Neural cell (in vitro differentiated cells): Measurements from ENCODE around the gene ARHGEF38. TPM values are rescaled to one million over a fixed set of nuclear protein-coding genes. Genes with fewer than 3 reads are reported as not detected.

ENCODE experiments used
- H2AFZ ChIP-seq: fragments of 200-600, 300-800 bp; sonication (generic), shearing (Covaris generic); 2 replicates; pipeline ENCODE4 v1.6.0; 2014; ENCODE audit warnings: low read depth, mild to moderate bottlenecking, antibody characterized with exemption, low read length, moderate library complexity
- H3F3A ChIP-seq: fragments of 200-600 bp; shearing (Covaris generic); 2 replicates; pipeline ENCODE4 v1.6.1; 2016; ENCODE audit warnings: mild to moderate bottlenecking, moderate library complexity, mixed read lengths, antibody characterized with exemption, low read length; ENCODE audit not compliant: insufficient read depth, poor library complexity, severe bottlenecking
- H3K27ac ChIP-seq: fragments of 200-600, 300-800 bp; sonication (generic), shearing (Covaris generic); 2 replicates; pipeline ENCODE4 v1.5.1; 2014; ENCODE audit warnings: mild to moderate bottlenecking, low read length, moderate library complexity
- H3K27me3 ChIP-seq: fragments of 300-800, 200-600 bp; sonication (generic), shearing (Covaris generic); 2 replicates; pipeline ENCODE4 v1.6.0; 2014; ENCODE audit warnings: mild to moderate bottlenecking, low read depth, low read length, moderate library complexity; ENCODE audit not compliant: insufficient read depth
- H3K36me3 ChIP-seq: fragments of 300-800, 200-600 bp; sonication (generic), shearing (Covaris generic); 2 replicates; pipeline ENCODE4 v1.5.1; 2014; ENCODE audit warnings: mild to moderate bottlenecking, antibody characterized with exemption, low read length, moderate library complexity; ENCODE audit not compliant: insufficient read depth
- H3K4me2 ChIP-seq: fragments of 300-800, 200-600 bp; sonication (generic), shearing (Covaris generic); 2 replicates; pipeline ENCODE4 v1.6.0; 2014; ENCODE audit warnings: mild to moderate bottlenecking, low read length
- H3K4me3 ChIP-seq: fragments of 300-800, 200-600 bp; sonication (generic), shearing (Covaris generic); 2 replicates; pipeline ENCODE4 v1.5.1; 2014; ENCODE audit warnings: mild to moderate bottlenecking, low read length, moderate library complexity
- H3K79me2 ChIP-seq: fragments of 200-600 bp; shearing (Covaris generic); replicated peaks from 2 replicates; pipeline ENCODE4 v1.6.0; 2014; ENCODE audit warnings: mild to moderate bottlenecking, low read length, moderate library complexity; ENCODE audit not compliant: insufficient read depth
- H3K9ac ChIP-seq: fragments of 300-800, 200-600 bp; sonication (generic), shearing (Covaris generic); 2 replicates; pipeline ENCODE4 v1.6.1; 2016; ENCODE audit warnings: mild to moderate bottlenecking, low read length, mixed read lengths
- H3K9me2 ChIP-seq: fragments of 200-600 bp; shearing (Covaris generic); 2 replicates; pipeline ENCODE4 v1.6.1; 2016; ENCODE audit warnings: mild to moderate bottlenecking, low read length, mixed read lengths; ENCODE audit not compliant: insufficient read depth
- H3K9me3 ChIP-seq: fragments of 200-600, 300-800 bp; sonication (generic), shearing (Covaris generic); 2 replicates; pipeline ENCODE4 v1.6.1; 2016; ENCODE audit warnings: mild to moderate bottlenecking, mixed run types, low read length, moderate library complexity, mixed read lengths
- H4K20me1 ChIP-seq: fragments of 200-600 bp; shearing (Covaris generic); 2 replicates; pipeline ENCODE4 v1.6.1; 2016; ENCODE audit warnings: mild to moderate bottlenecking, mixed run types; ENCODE audit not compliant: insufficient read depth
- EP300 ChIP-seq: fragments of 450-650 bp; conservative IDR thresholded peaks from 2 replicates; pipeline ENCODE4 v1.6.1; 2014; ENCODE audit warnings: antibody characterized with exemption, mild to moderate bottlenecking, moderate library complexity; ENCODE audit not compliant: poor library complexity, severe bottlenecking
- EZH2 ChIP-seq: fragments of 200-600, 300-800 bp; shearing (Covaris generic), sonication (generic); IDR thresholded peaks from 2 replicates; pipeline ENCODE4 v1.6.1; 2014; ENCODE audit warnings: antibody characterized with exemption, low read length, borderline replicate concordance, mild to moderate bottlenecking; ENCODE audit not compliant: insufficient read depth, poor library complexity, severe bottlenecking
- MXI1 ChIP-seq: fragments of 450-650 bp; conservative IDR thresholded peaks from 2 replicates; pipeline ENCODE4 v1.6.1; 2014; ENCODE audit warnings: antibody characterized with exemption, mild to moderate bottlenecking; ENCODE audit not compliant: poor library complexity, severe bottlenecking
- POLR2AphosphoS5 ChIP-seq: IDR thresholded peaks from 2 replicates; pipeline ENCODE4 v1.6.1; 2012
- RAD21 ChIP-seq: fragments of 450-650 bp; conservative IDR thresholded peaks from 2 replicates; pipeline ENCODE4 v1.6.1; 2014; ENCODE audit warnings: antibody characterized with exemption, mild to moderate bottlenecking, moderate library complexity
- SMC3 ChIP-seq: fragments of 450-650 bp; conservative IDR thresholded peaks from 2 replicates; pipeline ENCODE4 v1.6.1; 2014; ENCODE audit warnings: antibody characterized with exemption, mild to moderate bottlenecking, moderate library complexity; ENCODE audit not compliant: poor library complexity
- TAF1 ChIP-seq: IDR thresholded peaks from 2 replicates; pipeline ENCODE4 v1.6.1; 2012; ENCODE audit warnings: low read depth
- polyA plus RNA-seq: library from polyadenylated mRNA; depleted of rRNA; stranded (reverse); fragments of >200 nt; gene quantifications from 2 replicates; pipeline ENCODE4 v1.2.3, GENCODE V29; 2014
- TF ChIP-seq, protein P1 (sequence below): fragments of 450-650 bp; IDR thresholded peaks from 2 replicates; pipeline ENCODE4 v1.5.1; 2014; ENCODE audit warnings: antibody characterized with exemption, mild to moderate bottlenecking, moderate library complexity; ENCODE audit not compliant: poor library complexity, severe bottlenecking
- TF ChIP-seq, protein P2 (sequence below): IDR thresholded peaks from 2 replicates; pipeline ENCODE4 v1.6.1; 2012; ENCODE audit warnings: borderline replicate concordance

Gene ARHGEF38
- polyA plus RNA-seq, 1 donor from 2014 or later, result not detected

DNA sequence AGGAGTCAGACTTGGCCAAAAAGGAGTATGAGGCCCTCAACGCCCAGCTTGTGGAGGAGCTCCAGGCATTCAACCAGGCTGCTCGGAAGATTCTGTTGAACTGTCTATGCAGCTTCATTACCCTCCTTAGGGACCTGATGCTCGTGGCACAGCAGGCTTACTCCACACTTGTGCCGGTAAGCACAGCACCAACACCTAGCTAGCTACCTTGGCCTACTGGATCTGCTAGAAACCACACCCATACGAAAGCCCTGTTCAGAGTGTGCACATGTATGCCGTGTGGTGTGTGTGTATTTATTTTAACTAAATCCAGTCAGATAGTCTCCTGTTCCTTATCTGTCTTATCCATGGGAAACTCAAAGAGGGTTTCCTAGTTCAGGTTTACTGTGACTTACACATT is 106.8 kb downstream of the ARHGEF38 start (continued):
- TF ChIP-seq EZH2 (no peak), EP300 (no peak), MXI1 (no peak)

DNA sequence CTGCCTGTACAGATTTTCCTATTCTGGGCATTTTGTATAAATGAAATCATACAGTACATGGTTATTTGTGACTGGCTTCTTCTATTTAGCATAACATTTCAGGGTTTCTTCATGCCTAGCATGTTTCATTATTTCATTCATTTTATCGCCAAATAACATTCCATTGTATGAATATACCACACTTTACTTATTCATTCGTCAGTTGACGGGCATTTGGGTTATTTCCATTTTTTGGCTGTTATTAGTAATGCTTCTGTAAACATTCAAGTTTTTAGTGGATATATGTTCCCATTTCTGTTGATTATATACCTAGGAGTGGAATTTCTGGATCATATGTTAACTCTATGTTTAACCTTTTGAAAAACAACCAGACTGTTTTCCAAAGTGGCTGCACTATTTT is 108.6 kb downstream of the ARHGEF38 start:
- Histone ChIP-seq H3K27me3 (no peaks in the 10 kb centered on the region), H2AFZ (no peak overlapping the region), H3K4me2 (no peak overlapping the region), H3K9me2 (no peaks in the 10 kb centered on the region), H3K36me3 (no peaks in the 10 kb centered on the region), H3F3A (no peaks in the 10 kb centered on the region), H3K27ac (no peak overlapping the region), H3K79me2 (no peaks in the 10 kb centered on the region), H3K9me3 (no peaks in the 10 kb centered on the region), H3K4me3 (no peak overlapping the region), H4K20me1 (no peaks in the 10 kb centered on the region), H3K9ac (no peak overlapping the region)
- TF ChIP-seq, protein P1, sequence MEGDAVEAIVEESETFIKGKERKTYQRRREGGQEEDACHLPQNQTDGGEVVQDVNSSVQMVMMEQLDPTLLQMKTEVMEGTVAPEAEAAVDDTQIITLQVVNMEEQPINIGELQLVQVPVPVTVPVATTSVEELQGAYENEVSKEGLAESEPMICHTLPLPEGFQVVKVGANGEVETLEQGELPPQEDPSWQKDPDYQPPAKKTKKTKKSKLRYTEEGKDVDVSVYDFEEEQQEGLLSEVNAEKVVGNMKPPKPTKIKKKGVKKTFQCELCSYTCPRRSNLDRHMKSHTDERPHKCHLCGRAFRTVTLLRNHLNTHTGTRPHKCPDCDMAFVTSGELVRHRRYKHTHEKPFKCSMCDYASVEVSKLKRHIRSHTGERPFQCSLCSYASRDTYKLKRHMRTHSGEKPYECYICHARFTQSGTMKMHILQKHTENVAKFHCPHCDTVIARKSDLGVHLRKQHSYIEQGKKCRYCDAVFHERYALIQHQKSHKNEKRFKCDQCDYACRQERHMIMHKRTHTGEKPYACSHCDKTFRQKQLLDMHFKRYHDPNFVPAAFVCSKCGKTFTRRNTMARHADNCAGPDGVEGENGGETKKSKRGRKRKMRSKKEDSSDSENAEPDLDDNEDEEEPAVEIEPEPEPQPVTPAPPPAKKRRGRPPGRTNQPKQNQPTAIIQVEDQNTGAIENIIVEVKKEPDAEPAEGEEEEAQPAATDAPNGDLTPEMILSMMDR, result no peak
- no peak for TF ChIP-seq SMC3
- TF ChIP-seq MXI1, result no peak
- no peak for TF ChIP-seq RAD21
- TF ChIP-seq, protein P2, sequence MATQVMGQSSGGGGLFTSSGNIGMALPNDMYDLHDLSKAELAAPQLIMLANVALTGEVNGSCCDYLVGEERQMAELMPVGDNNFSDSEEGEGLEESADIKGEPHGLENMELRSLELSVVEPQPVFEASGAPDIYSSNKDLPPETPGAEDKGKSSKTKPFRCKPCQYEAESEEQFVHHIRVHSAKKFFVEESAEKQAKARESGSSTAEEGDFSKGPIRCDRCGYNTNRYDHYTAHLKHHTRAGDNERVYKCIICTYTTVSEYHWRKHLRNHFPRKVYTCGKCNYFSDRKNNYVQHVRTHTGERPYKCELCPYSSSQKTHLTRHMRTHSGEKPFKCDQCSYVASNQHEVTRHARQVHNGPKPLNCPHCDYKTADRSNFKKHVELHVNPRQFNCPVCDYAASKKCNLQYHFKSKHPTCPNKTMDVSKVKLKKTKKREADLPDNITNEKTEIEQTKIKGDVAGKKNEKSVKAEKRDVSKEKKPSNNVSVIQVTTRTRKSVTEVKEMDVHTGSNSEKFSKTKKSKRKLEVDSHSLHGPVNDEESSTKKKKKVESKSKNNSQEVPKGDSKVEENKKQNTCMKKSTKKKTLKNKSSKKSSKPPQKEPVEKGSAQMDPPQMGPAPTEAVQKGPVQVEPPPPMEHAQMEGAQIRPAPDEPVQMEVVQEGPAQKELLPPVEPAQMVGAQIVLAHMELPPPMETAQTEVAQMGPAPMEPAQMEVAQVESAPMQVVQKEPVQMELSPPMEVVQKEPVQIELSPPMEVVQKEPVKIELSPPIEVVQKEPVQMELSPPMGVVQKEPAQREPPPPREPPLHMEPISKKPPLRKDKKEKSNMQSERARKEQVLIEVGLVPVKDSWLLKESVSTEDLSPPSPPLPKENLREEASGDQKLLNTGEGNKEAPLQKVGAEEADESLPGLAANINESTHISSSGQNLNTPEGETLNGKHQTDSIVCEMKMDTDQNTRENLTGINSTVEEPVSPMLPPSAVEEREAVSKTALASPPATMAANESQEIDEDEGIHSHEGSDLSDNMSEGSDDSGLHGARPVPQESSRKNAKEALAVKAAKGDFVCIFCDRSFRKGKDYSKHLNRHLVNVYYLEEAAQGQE, result no peak
- TF ChIP-seq EZH2, result no peak
- TF ChIP-seq TAF1, result no peak

DNA sequence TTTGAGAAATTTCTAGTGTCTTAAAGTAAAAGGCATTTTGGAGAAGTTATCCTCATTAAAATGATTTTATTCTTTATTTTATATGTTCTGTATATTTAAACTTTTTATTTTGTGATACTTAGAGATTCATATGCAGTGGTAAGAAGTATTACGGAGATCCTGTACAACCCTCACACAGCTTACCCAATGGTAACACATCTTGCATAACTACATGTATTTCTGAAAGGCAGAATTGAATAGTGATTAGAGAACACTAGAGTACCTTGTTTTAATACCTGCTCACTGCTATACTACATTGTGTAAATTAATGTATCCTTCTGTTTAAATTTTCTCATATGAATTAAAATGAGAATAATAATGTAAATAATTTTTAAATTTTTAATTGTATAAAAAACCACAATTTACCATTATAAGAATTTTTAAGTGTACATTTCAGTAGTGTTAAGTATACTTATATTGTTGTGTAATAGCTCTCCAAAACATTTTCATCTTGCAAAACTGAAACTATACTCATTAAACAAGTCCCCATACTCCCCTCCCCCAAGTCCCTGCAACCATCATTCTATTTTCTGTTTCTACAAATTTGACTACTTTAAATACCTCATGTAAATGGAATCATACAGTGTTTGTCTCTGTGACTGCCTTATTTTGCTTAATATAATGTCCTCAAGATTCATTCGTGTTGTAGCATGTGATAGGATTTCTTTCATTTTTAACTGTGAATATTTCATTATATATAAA is 110.7 kb downstream of the ARHGEF38 start:
- no peak overlapping the region for H3K4me3 ChIP-seq
- H3K27ac ChIP-seq, result no peak overlapping the region
- no peaks in the 10 kb centered on the region for H3K9me2 ChIP-seq
- H3K9ac ChIP-seq, result no peak overlapping the region
- H3K36me3 ChIP-seq, result no peaks in the 10 kb centered on the region
- no peak overlapping the region for H3K4me2 ChIP-seq
- TF ChIP-seq, protein P1, result no peak
- TF ChIP-seq, protein P2, result no peak
- TF ChIP-seq MXI1 (no peak), SMC3 (no peak), RAD21 (no peak), POLR2AphosphoS5 (no peak), EP300 (no peak), EZH2 (no peak), TAF1 (no peak)
- H3F3A ChIP-seq, result no peaks in the 10 kb centered on the region
- no peak overlapping the region for H2AFZ ChIP-seq
- no peaks in the 10 kb centered on the region for H3K9me3 ChIP-seq
- no peaks in the 10 kb centered on the region for H4K20me1 ChIP-seq
- H3K79me2 ChIP-seq, result no peaks in the 10 kb centered on the region
- no peaks in the 10 kb centered on the region for H3K27me3 ChIP-seq
